A549 (cell line): ENCODE measurements around the gene DEUP1.

ENCODE experiments used
- BHLHE40 ChIP-seq: IDR thresholded peaks from 2 replicates; pipeline ENCODE4 v1.6.1; 2012; ENCODE audit warnings: low read depth, low read length, inconsistent platforms
- CEBPB ChIP-seq, 2 experiments: fragments of >200 bp in 1 of 2; sonication (Bioruptor Twin) in 1 of 2; formaldehyde crosslinking in 1 of 2; IDR thresholded peaks; 2 replicates each; pipeline ENCODE4 v1.6.1; 2012 to 2016
- CHD4 ChIP-seq: fragments of 200-600 bp; sonication (generic); IDR thresholded peaks from 2 replicates; pipeline ENCODE4 v1.6.1; 2016; ENCODE audit warnings: antibody characterized with exemption, mild to moderate bottlenecking, borderline replicate concordance
- FOXS1 ChIP-seq: fragments of 250-450 bp; sonication (Bioruptor Pico); IDR thresholded peaks from 2 replicates; pipeline ENCODE4 v1.5.0; 2020; ENCODE audit warnings: mild to moderate bottlenecking, moderate library complexity
- PHF8 ChIP-seq: fragments of 200-600 bp; sonication (generic); IDR thresholded peaks from 2 replicates; pipeline ENCODE4 v1.6.1; 2016; ENCODE audit warnings: low read depth, mild to moderate bottlenecking, antibody characterized with exemption, moderate library complexity, borderline replicate concordance
- POLR2A ChIP-seq: IDR thresholded peaks from 2 replicates; pipeline ENCODE4 v1.6.1; 2012; ENCODE audit warnings: mild to moderate bottlenecking, low read length
- POLR2AphosphoS2 ChIP-seq: conservative IDR thresholded peaks from 2 replicates; pipeline ENCODE4 v1.6.1; 2012; ENCODE audit warnings: low read length, improper control_type of control experiment, inconsistent platforms
- RAD21 ChIP-seq, 2 experiments: fragments of >200 bp in 1 of 2; sonication (Bioruptor Twin) in 1 of 2; formaldehyde crosslinking in 1 of 2; IDR thresholded peaks in 1 of 2; conservative IDR thresholded peaks in 1 of 2; 2 replicates in 1 of 2; 3 replicates in 1 of 2; pipeline ENCODE4 v1.6.1; 2012 to 2018; ENCODE audit warnings: inconsistent platforms in 1 of 2
- RFX5 ChIP-seq: fragments of 450-650 bp; IDR thresholded peaks from 2 replicates; pipeline ENCODE4 v1.7.1; 2014; ENCODE audit warnings: antibody characterized with exemption, mild to moderate bottlenecking, moderate library complexity
- SMC3 ChIP-seq: fragments of >200 bp; sonication (Bioruptor Twin); formaldehyde crosslinking; IDR thresholded peaks from 3 replicates; pipeline ENCODE4 v1.6.1; 2018; ENCODE audit warnings: inconsistent platforms
- ZC3H11A ChIP-seq: fragments of 450-650 bp; IDR thresholded peaks from 2 replicates; pipeline ENCODE4 v1.6.1; 2014; ENCODE audit warnings: antibody characterized with exemption, mild to moderate bottlenecking
- TF ChIP-seq, protein P1 (sequence below): fragments of >200 bp; sonication (Bioruptor Twin); formaldehyde crosslinking; IDR thresholded peaks from 3 replicates; pipeline ENCODE4 v1.5.1; 2016
- TF ChIP-seq, protein P2 (sequence below): IDR thresholded peaks from 2 replicates; pipeline ENCODE4 v1.6.1; 2012
- TF ChIP-seq, protein P3 (sequence below): fragments of 200-600 bp; sonication (generic); IDR thresholded peaks from 2 replicates; pipeline ENCODE4 v1.6.1; 2016; ENCODE audit warnings: antibody characterized with exemption, mild to moderate bottlenecking, moderate library complexity

DNA sequence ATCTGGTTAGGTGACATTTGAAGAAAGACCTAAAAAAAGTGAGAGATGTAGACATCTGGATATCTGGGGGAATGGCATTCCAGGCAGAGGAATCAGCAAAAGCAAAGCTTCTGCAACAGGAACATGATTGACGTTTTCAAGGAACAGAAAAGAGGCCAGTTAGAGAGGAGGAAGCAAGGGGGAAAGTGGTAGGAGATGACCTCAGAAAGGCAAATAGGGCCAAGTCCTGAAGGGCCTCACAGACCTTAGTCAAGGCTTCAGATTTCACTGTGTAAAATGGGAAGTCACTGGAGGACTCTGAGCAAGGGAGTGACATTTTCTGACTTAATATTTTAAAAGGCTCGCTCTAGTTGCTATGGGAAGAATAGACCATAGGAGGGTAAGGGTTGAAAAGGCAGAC, 9.7 kb downstream of the DEUP1 start:
- TF ChIP-seq, protein P1, sequence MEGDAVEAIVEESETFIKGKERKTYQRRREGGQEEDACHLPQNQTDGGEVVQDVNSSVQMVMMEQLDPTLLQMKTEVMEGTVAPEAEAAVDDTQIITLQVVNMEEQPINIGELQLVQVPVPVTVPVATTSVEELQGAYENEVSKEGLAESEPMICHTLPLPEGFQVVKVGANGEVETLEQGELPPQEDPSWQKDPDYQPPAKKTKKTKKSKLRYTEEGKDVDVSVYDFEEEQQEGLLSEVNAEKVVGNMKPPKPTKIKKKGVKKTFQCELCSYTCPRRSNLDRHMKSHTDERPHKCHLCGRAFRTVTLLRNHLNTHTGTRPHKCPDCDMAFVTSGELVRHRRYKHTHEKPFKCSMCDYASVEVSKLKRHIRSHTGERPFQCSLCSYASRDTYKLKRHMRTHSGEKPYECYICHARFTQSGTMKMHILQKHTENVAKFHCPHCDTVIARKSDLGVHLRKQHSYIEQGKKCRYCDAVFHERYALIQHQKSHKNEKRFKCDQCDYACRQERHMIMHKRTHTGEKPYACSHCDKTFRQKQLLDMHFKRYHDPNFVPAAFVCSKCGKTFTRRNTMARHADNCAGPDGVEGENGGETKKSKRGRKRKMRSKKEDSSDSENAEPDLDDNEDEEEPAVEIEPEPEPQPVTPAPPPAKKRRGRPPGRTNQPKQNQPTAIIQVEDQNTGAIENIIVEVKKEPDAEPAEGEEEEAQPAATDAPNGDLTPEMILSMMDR: no peak
- TF ChIP-seq, protein P2, sequence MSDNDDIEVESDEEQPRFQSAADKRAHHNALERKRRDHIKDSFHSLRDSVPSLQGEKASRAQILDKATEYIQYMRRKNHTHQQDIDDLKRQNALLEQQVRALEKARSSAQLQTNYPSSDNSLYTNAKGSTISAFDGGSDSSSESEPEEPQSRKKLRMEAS: no peak
- no peak for TF ChIP-seq ZC3H11A
- TF ChIP-seq CEBPB (IDR thresholded peaks at IDR 0.05): no peak
- no peak for TF ChIP-seq CHD4
- TF ChIP-seq RFX5: no peak
- TF ChIP-seq PHF8: no peak
- no peak for TF ChIP-seq POLR2AphosphoS2
- TF ChIP-seq POLR2A: no peak
- TF ChIP-seq, protein P3, sequence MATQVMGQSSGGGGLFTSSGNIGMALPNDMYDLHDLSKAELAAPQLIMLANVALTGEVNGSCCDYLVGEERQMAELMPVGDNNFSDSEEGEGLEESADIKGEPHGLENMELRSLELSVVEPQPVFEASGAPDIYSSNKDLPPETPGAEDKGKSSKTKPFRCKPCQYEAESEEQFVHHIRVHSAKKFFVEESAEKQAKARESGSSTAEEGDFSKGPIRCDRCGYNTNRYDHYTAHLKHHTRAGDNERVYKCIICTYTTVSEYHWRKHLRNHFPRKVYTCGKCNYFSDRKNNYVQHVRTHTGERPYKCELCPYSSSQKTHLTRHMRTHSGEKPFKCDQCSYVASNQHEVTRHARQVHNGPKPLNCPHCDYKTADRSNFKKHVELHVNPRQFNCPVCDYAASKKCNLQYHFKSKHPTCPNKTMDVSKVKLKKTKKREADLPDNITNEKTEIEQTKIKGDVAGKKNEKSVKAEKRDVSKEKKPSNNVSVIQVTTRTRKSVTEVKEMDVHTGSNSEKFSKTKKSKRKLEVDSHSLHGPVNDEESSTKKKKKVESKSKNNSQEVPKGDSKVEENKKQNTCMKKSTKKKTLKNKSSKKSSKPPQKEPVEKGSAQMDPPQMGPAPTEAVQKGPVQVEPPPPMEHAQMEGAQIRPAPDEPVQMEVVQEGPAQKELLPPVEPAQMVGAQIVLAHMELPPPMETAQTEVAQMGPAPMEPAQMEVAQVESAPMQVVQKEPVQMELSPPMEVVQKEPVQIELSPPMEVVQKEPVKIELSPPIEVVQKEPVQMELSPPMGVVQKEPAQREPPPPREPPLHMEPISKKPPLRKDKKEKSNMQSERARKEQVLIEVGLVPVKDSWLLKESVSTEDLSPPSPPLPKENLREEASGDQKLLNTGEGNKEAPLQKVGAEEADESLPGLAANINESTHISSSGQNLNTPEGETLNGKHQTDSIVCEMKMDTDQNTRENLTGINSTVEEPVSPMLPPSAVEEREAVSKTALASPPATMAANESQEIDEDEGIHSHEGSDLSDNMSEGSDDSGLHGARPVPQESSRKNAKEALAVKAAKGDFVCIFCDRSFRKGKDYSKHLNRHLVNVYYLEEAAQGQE: no peak
- TF ChIP-seq RAD21 (conservative IDR thresholded peaks at IDR 0.05 in 1 of 2, IDR thresholded peaks at IDR 0.05 in 1 of 2): no peak
- TF ChIP-seq SMC3: no peak
- no peak for TF ChIP-seq BHLHE40
- no peak for TF ChIP-seq FOXS1
